ENCODE results near the gene ELFN2.

GRCh38 chr22:37411655-37412054, 15.6 kb downstream of the ELFN2 start:
- TF ChIP-seq CTCF (IDR thresholded peaks at IDR 0.05) (no peak), ZFX (IDR thresholded peaks at IDR 0.05; ENCODE audit: borderline replicate concordance) (no peak)
